ENCODE data around the gene SCD. TPM values are rescaled to one million over a fixed set of nuclear protein-coding genes. Genes with fewer than 3 reads are reported as not detected.
"Not testable (repeated sequence)": the region's sequence is repeated elsewhere in the genome, so short reads cannot be mapped to it uniquely, and the experiment has no call there.

SCD gene
- 100 to 1,000 TPM; 151 to 153 TPM for total RNA-seq

- POLR2A ChIA-PET, result interaction anchor here (0.9 to 4.1 kb wide), 7 partner anchors 17 to 163 kb away, joined by 3 to 74 read pairs (median 4); no protein-coding TSS in a partner anchor
- CTCF ChIA-PET, result interaction anchor here (1.0 to 3.4 kb wide), 5 partner anchors 24 to 188 kb away, joined by 3 to 38 read pairs (median 12); partner anchors contain the start of gene HIF1AN
These were observed at the start of gene SCD for GRCh38 chr10:100346765-100347567. Gene SCD, plus strand, starts transcription at chr10:100347233. Its CDS starts 272 bp downstream, at chr10:100347505.

GRCh38 chr10:100297242-100297641 is 49.8 kb upstream of the SCD start:
- ChIA-PET CTCF (interaction anchor here (0.9 kb wide), 1 partner anchor 11 kb away, joined by 3 read pairs; the partner anchor contains the start of gene BLOC1S2), POLR2A (no interaction called here)

- POLR2A ChIA-PET, CTCF ChIA-PET: not testable (repeated sequence)
These were observed 45.9 kb upstream of the SCD start for GRCh38 chr10:100301123-100301522.

GRCh38 chr10:100303724-100304319 is 43.2 kb upstream of the SCD start:
- CTCF ChIA-PET, result interaction anchor here (0.9 kb wide), 1 partner anchor 130 kb away, joined by 3 read pairs; no protein-coding TSS in a partner anchor
- POLR2A ChIA-PET, result no interaction called here

GRCh38 chr10:100304414-100304813 is 42.6 kb upstream of the SCD start:
- ChIA-PET CTCF (no interaction called here), POLR2A (no interaction called here)

- POLR2A ChIA-PET, result no interaction called here
- CTCF ChIA-PET, result no interaction called here
These were observed 40.2 kb upstream of the SCD start for GRCh38 chr10:100306861-100307260.

GRCh38 chr10:100307684-100308083 is 39.3 kb upstream of the SCD start:
- ChIA-PET CTCF (no interaction called here), POLR2A (interaction anchor here (0.6 kb wide), 1 partner anchor 16 kb away, joined by 17 read pairs; no protein-coding TSS in a partner anchor)

- CTCF ChIA-PET, result no interaction called here
- POLR2A ChIA-PET, result no interaction called here
These were observed 35.7 kb upstream of the SCD start for GRCh38 chr10:100311298-100311697.

GRCh38 chr10:100315615-100316014 is 31.4 kb upstream of the SCD start:
- POLR2A ChIA-PET, result no interaction called here
- CTCF ChIA-PET, result no interaction called here

- ChIA-PET POLR2A (no interaction called here), CTCF (interaction anchor here (0.7 to 0.8 kb wide), 2 partner anchors 46 to 362 kb away, joined by 3 to 4 read pairs; no protein-coding TSS in a partner anchor)
These were observed 28.8 kb upstream of the SCD start for GRCh38 chr10:100318207-100318606.

GRCh38 chr10:100319707-100320402 is 27.2 kb upstream of the SCD start:
- POLR2A ChIA-PET, result no interaction called here
- CTCF ChIA-PET, result no interaction called here

GRCh38 chr10:100325158-100325557 is 21.9 kb upstream of the SCD start:
- ChIA-PET CTCF (no interaction called here), POLR2A (no interaction called here)

- ChIA-PET POLR2A (no interaction called here), CTCF (interaction anchor here (1.4 to 1.7 kb wide), 2 partner anchors 11 to 107 kb away, joined by 5 to 7 read pairs; no protein-coding TSS in a partner anchor)
These were observed 19.9 kb upstream of the SCD start for GRCh38 chr10:100327007-100327717.

- ChIA-PET CTCF (interaction anchor here (1.4 to 1.7 kb wide), 2 partner anchors 10 to 106 kb away, joined by 5 to 7 read pairs; no protein-coding TSS in a partner anchor), POLR2A (no interaction called here)
These were observed 19.4 kb upstream of the SCD start for GRCh38 chr10:100327718-100328009.

- ChIA-PET POLR2A (no interaction called here), CTCF (interaction anchor here (1.4 kb wide), 1 partner anchor 106 kb away, joined by 5 read pairs; no protein-coding TSS in a partner anchor)
These were observed 18.8 kb upstream of the SCD start for GRCh38 chr10:100328198-100328597.

GRCh38 chr10:100330079-100330478 is 17.0 kb upstream of the SCD start, which contains the start of gene PKD2L1:
Gene PKD2L1, minus strand, starts transcription at chr10:100330228. Its CDS starts 125 bp downstream, at chr10:100330103.
- CTCF ChIA-PET, result interaction anchor here (0.9 to 1.1 kb wide), 2 partner anchors 8 to 104 kb away, joined by 3 read pairs; no protein-coding TSS in a partner anchor

GRCh38 chr10:100333106-100333505 is 13.9 kb upstream of the SCD start:
- CTCF ChIA-PET, result interaction anchor here (3.2 kb wide), 1 partner anchor 101 kb away, joined by 15 read pairs; no protein-coding TSS in a partner anchor
- POLR2A ChIA-PET, result no interaction called here

More at GRCh38 chr10:100330079-100330478, 17.0 kb upstream of the SCD start, which contains the start of gene PKD2L1:
- POLR2A ChIA-PET, result interaction anchor here (0.6 kb wide), 1 partner anchor 13 kb away, joined by 3 read pairs; no protein-coding TSS in a partner anchor

GRCh38 chr10:100333661-100334440 is 13.2 kb upstream of the SCD start:
- POLR2A ChIA-PET, result no interaction called here

More at GRCh38 chr10:100333661-100334440, 13.2 kb upstream of the SCD start:
- CTCF ChIA-PET, result interaction anchor here (3.2 kb wide), 1 partner anchor 100 kb away, joined by 15 read pairs; no protein-coding TSS in a partner anchor

Data from activated CD8-positive, alpha-beta memory T cell treated with anti-CD3 and anti-CD28 coated beads for 36 hours (primary cell).